ENCODE results near the gene THAP7.

The THAP7 gene

GRCh38 chr22:21030621-21031544 lies 29.0 kb upstream of the THAP7 start:
- DNase-seq = no peak

GRCh38 chr22:21030032-21030431 lies 28.1 kb upstream of the THAP7 start:
- no peak for DNase-seq

GRCh38 chr22:21029486-21030025 lies 27.6 kb upstream of the THAP7 start:
- no peak for DNase-seq

GRCh38 chr22:21028277-21029251 lies 26.6 kb upstream of the THAP7 start:
- no peak for DNase-seq

GRCh38 chr22:21026783-21027692 lies 25.1 kb upstream of the THAP7 start:
- no peak for DNase-seq

GRCh38 chr22:21025763-21026755 lies 24.1 kb upstream of the THAP7 start:
- DNase-seq = no peak

GRCh38 chr22:21025266-21025665 lies 23.3 kb upstream of the THAP7 start:
- DNase-seq = no peak

- DNase-seq = no peak
Measured at GRCh38 chr22:21022955-21023614, 21.2 kb upstream of the THAP7 start.

GRCh38 chr22:21022507-21022906 lies 20.6 kb upstream of the THAP7 start:
- no peak for DNase-seq

- DNase-seq = no peak
Measured at GRCh38 chr22:21020802-21021429, 19.0 kb upstream of the THAP7 start.

- DNase-seq = no peak
Measured at GRCh38 chr22:21018314-21018713, 16.4 kb upstream of the THAP7 start.

GRCh38 chr22:21016644-21017420 lies 14.9 kb upstream of the THAP7 start:
- no peak for DNase-seq

GRCh38 chr22:21015466-21016006 lies 13.6 kb upstream of the THAP7 start:
- no peak for DNase-seq

- no peak for DNase-seq
Measured at GRCh38 chr22:21014726-21015465, 13.0 kb upstream of the THAP7 start, which contains the start of gene P2RX6. Gene P2RX6 (plus strand): TSS chr22:21015165. CDS start chr22:21015175, 10 bp downstream.

- DNase-seq = peak; percentile 80
Measured at GRCh38 chr22:21014202-21014725, 12.3 kb upstream of the THAP7 start.

- no peak for DNase-seq
Measured at GRCh38 chr22:21013657-21014201, 11.8 kb upstream of the THAP7 start.

Measured in activated CD4-positive, alpha-beta T cell treated with anti-CD3 and anti-CD28 coated beads, Interleukin-2, amount 50 U/mL, for 1 hour (primary cell).